ENCODE data around the gene TBC1D22A. TPM values are rescaled to one million over a fixed set of nuclear protein-coding genes. Genes with fewer than 3 reads are reported as not detected.

TBC1D22A gene
- total RNA-seq, 4 donors from 2014 or later = 18.8 to 25.2 (median 23.1) TPM

- TF ChIP-seq POLR2A (IDR thresholded peaks at IDR 0.05) = no peak
- TF ChIP-seq CTCF (IDR thresholded peaks at IDR 0.05 in 4 of 5, conservative IDR thresholded peaks at IDR 0.05 in 1 of 5) = no peak
- H3K36me3 ChIP-seq = no peaks in the 10 kb centered on the region
- H3K9me3 ChIP-seq = peaks cover 0 to 2% (median 0%) of the 10 kb centered on the region in 3 donors
- in situ Hi-C loops (cut with MboI; ENCODE audit: low sequenced_read_pairs in 4 of 4) = no loop called here
- H3K27me3 ChIP-seq = no peaks in the 10 kb centered on the region
- H3K27ac ChIP-seq = no peak overlapping the region
- H3K4me3 ChIP-seq = no peak overlapping the region
- H3K4me1 ChIP-seq = no peaks in the 10 kb centered on the region
- intact Hi-C loops (cut with DNase I; ENCODE audit: low total_unique reads) = no loop called here
- ATAC-seq = no peak
- no peak for DNase-seq
Measured at GRCh38 chr22:47098121-47098520, 335.7 kb downstream of the TBC1D22A start.

- in situ Hi-C loops (cut with MboI; ENCODE audit: low sequenced_read_pairs in 4 of 4) (no loop called here), intact Hi-C loops (cut with DNase I; ENCODE audit: low total_unique reads) (no loop called here)
- Histone ChIP-seq H3K9me3 (peaks cover 0 to 2% (median 0%) of the 10 kb centered on the region in 3 donors), H3K27me3 (no peaks in the 10 kb centered on the region), H3K36me3 (no peaks in the 10 kb centered on the region), H3K4me1 (no peaks in the 10 kb centered on the region), H3K4me3 (no peak overlapping the region), H3K27ac (no peak overlapping the region)
- ATAC-seq (no peak), DNase-seq (no peak)
- TF ChIP-seq POLR2A (IDR thresholded peaks at IDR 0.05) (no peak), CTCF (IDR thresholded peaks at IDR 0.05 in 4 of 5, conservative IDR thresholded peaks at IDR 0.05 in 1 of 5) (no peak)
Measured at GRCh38 chr22:47098554-47098953, 336.1 kb downstream of the TBC1D22A start.

GRCh38 chr22:47100019-47100418 lies 337.6 kb downstream of the TBC1D22A start:
- Histone ChIP-seq H3K4me1 (no peaks in the 10 kb centered on the region), H3K27me3 (no peaks in the 10 kb centered on the region), H3K4me3 (no peak overlapping the region), H3K27ac (no peak overlapping the region), H3K36me3 (no peaks in the 10 kb centered on the region), H3K9me3 (no peaks in the 10 kb centered on the region)
- ATAC-seq (no peak), DNase-seq (no peak)
- intact Hi-C loops (cut with DNase I; ENCODE audit: low total_unique reads) (no loop called here), in situ Hi-C loops (cut with MboI; ENCODE audit: low sequenced_read_pairs in 4 of 4) (no loop called here)
- TF ChIP-seq CTCF (IDR thresholded peaks at IDR 0.05 in 4 of 5, conservative IDR thresholded peaks at IDR 0.05 in 1 of 5) = no peak
- TF ChIP-seq POLR2A (IDR thresholded peaks at IDR 0.05) = no peak

- in situ Hi-C loops (cut with MboI; ENCODE audit: low sequenced_read_pairs in 4 of 4) = no loop called here
- ATAC-seq = no peak
- Histone ChIP-seq H3K4me1 (no peaks in the 10 kb centered on the region), H3K36me3 (no peaks in the 10 kb centered on the region), H3K4me3 (no peak overlapping the region), H3K27me3 (no peaks in the 10 kb centered on the region), H3K9me3 (no peaks in the 10 kb centered on the region), H3K27ac (no peak overlapping the region)
- intact Hi-C loops (cut with DNase I; ENCODE audit: low total_unique reads) = no loop called here
- TF ChIP-seq CTCF (IDR thresholded peaks at IDR 0.05 in 4 of 5, conservative IDR thresholded peaks at IDR 0.05 in 1 of 5) (no peak), POLR2A (IDR thresholded peaks at IDR 0.05) (no peak)
- DNase-seq = no peak
Measured at GRCh38 chr22:47100646-47101200, 338.3 kb downstream of the TBC1D22A start.

- Histone ChIP-seq H3K9me3 (no peaks in the 10 kb centered on the region), H3K4me3 (no peak overlapping the region), H3K27me3 (no peaks in the 10 kb centered on the region), H3K27ac (no peak overlapping the region), H3K4me1 (no peaks in the 10 kb centered on the region), H3K36me3 (no peaks in the 10 kb centered on the region)
- in situ Hi-C loops (cut with MboI; ENCODE audit: low sequenced_read_pairs in 4 of 4) = no loop called here
- DNase-seq = no peak
- intact Hi-C loops (cut with DNase I; ENCODE audit: low total_unique reads) = no loop called here
- TF ChIP-seq POLR2A (IDR thresholded peaks at IDR 0.05) (no peak), CTCF (IDR thresholded peaks at IDR 0.05 in 4 of 5, conservative IDR thresholded peaks at IDR 0.05 in 1 of 5) (no peak)
- no peak for ATAC-seq
Measured at GRCh38 chr22:47101321-47101885, 339.0 kb downstream of the TBC1D22A start.

All from gastrocnemius medialis (tissue), 4 donors.